IPS DF 4.7 (cell line): ENCODE measurements around the gene PNLIPRP2.

Source experiments
- DNase-seq: peaks from one replicate; pipeline ENCODE4 v3.0.0-alpha.2; 2013; ENCODE audit warnings: low spot score; ENCODE audit errors: extremely low read depth

The PNLIPRP2 gene

DNA sequence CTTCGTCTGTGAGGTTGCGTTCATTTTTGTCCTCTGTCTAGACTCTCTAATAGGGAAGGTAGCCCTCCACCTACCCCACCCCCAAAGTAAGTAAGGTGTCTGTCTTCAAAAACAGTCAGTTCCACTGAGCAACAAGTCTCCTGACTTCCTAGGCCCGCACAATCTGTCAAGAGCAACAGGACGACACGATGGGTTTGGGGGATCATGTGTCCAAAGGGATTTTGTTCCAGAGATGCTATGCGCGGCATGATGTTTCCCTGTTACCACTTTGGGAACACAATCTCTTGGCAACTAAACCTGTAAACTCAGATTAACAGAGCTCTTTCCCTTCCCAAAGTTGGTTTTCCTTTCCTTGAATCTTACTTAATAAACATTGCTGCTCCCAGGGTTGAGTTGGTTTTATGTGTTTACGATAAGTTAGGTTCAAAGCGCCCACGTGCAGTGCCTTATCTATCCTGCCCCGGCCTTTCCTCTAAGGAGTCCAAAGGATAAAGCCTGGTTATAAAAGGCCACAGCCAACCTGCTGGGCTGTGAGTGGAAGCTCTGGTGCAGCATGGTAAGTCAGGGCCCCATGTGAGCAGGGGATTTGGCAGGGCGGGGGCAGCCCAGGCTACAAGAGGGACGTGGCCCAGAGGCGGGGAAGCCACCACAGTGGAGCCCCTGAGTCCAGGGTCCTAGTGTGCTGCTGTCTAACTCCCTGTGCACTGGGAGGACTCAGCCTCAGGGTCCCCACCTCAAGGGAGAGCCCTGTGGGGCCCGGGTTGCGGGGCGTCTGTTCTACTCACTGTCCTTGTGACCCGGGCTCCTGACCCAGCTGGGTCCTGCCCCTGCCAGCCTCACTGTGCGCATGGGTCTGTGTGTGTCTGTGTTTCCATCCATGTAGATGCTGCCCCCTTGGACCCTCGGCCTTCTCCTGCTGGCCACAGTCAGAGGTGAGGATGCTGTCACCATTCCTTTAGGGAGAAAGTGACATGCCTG lies at the start of gene PNLIPRP2:
PNLIPRP2 (plus strand) TSS at position 531 of the 978 bp plus-strand sequence.
- DNase-seq, result no peak

DNA sequence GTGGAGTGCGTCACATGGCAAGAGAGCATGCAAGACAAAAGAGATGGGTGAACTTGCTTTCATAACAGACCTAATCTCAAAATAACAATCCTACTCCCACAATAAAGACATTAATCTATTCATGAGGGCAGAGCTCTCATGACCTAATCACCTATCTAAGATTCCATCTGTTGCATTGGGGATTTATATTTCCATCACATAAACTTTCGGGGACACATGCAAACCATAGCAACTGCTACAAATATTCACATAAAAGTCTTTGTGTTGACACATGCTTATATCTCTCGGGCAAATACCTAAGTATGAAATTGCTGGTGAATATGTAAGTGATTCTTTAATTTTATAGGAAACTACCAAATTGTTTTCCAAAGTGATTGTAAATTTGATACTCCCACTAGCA lies 46.0 kb upstream of the PNLIPRP2 start:
- DNase-seq, result no peak

DNA sequence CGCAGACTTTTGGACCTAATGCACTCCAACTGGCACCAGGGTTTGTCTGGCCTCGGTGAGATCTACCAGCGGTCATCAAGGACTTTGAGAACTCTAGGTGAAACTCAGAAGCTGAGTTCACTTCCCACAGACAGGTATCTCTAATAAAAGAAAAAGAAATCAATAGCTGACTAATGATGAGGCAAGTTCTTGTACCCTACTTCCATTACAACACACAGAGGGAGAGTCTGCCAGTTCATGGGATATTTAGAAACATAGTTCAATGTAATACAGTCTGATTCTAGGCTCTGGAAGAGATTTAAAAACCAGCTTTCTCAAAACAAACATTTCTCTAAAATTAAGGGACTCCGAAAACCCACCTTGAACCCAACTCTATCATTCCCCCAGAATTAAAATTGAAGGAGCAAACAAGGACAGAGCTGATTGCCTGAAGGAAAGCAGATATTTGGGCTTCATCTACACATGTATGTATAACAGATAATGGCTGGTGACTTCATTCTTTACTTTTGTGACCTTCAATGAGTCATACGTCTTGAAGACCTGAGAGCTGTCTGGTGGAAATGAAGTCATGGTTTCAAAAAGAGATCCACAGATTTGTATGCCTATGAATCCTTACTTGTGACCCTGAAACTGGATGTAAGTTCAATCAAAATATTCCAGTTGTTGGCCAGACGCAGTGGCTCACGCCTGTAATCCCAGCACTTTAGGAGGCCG lies 32.7 kb upstream of the PNLIPRP2 start:
- no peak for DNase-seq

DNA sequence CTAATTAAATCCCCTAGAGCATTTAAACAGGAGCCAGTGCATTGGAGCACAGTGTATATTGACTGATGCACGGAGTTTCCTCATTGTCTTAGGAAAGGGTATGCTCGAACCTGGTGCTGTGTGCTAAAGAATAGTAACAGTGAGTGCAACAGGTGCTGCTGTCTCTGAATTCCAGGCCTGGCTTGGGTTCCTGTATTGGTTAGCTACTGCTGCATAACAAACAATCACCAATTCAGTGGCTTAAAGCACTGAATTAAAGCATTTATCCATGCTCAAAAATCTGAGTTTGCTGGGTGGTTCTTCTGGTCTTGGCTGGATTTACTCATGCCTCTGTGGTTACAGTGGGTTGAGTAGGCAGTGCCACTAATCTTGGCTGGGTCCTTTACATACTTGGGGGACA lies 31.8 kb upstream of the PNLIPRP2 start:
- DNase-seq, result no peak

DNA sequence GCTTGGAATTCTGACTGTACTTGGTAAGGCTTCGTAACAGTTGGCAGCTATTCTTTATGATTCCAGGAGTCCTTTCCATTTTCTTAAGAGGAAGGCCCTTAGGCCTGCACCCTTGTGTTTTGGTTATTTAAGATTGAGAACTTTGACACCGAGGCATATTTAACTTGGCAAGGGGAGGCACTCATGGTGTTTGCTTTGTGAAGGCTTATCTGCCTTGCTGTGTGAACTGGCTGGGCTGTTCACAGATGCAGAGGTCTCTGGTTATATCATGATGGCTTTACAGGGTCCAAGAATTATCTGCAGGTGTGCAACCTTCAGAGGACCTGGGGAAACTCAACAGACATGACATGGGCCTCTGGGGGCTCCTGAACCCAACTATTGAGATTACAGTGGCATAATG lies 30.8 kb upstream of the PNLIPRP2 start:
- no peak for DNase-seq

DNA sequence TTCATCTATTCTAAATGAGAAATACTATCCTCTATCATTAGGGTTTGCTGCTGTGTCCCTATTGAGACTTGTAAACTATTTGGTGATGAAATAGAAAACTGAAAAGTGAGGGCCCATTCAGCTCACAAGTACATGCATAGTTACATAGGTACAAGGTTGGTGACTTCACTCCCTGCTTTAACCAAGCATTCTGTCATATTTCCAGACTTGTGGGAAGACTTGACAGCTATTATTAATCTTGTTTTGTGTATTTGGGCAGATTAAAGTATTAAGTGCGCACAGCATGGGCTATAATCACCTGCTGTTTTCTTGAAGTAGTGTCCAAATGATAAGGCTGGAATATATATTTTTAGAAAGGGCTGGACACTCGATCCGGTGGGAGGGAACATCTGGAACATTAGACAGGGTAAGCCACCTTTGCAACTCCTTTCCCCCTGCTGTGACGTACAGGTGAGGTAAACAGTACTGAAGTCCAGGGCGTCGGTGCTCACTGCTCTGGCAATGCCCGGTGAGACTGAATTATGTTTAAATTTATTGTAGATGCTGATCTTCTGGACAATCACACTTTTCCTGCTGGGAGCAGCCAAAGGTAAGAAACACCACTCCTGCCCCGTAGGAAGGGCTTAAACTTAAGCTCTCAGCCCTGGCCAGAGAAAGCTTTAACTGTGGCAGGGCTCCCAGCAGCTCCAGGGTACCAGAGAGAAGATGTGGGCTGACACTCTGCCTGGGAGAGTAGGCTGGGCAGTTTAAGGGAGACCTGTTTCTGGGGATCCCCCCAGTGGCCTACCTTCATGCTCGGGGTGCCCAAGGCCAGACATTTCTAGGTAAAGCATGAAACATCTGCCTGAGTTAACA lies 29.9 kb upstream of the PNLIPRP2 start, which contains the start of gene PNLIPRP1:
PNLIPRP1 (plus strand) TSS at position 370 of the 855 bp plus-strand sequence; CDS start at position 541, 171 bp downstream.
- no peak for DNase-seq

DNA sequence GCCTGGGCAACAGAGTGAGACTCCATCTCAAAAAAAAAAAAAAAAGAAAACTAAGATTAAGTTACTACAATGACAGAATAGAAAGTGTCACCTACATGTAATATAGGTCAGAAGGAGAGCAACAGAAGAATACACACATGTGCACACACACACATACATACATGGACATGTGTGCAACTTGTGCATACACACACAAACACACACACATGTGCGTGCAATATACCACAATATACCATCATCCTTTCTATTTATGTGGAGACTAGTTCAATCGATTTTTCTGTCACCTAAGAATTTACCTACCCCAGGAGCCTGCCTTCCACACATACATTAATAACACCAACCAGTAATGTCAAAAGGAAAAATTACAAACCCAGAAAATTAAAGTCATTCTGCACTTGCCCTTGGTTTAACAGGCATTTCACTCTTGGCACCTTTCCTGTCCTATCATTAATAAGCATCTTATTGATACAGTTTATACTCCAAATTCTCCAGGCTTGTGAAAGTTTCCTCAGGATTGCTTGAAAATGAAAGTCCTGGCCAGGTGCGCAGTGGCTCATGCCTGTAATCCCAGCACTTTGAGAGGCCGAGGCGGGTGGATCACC lies 27.5 kb upstream of the PNLIPRP2 start:
- no peak for DNase-seq

DNA sequence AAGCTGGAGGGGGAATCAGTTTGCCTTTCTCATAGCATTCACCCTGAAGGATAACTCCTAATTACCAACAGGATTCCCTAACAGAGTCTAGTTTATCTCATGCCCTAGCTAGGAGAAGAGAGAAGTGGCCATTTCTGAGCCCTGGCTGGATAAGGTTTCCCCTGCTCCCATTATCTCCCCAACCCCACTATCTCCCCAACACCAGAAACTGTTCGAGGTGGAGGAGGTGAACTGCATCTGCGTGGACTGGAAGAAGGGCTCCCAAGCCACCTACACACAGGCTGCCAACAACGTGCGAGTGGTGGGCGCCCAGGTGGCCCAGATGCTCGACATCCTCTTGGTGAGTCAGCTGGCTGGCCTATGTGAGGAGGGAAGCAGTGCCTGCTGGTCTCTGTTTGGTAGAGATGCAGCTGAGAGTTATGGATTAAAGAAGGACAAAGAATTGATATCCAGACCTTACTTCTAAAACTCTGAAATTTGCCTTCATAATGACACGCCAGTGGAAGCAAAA lies 26.2 kb upstream of the PNLIPRP2 start:
- DNase-seq, result no peak

DNA sequence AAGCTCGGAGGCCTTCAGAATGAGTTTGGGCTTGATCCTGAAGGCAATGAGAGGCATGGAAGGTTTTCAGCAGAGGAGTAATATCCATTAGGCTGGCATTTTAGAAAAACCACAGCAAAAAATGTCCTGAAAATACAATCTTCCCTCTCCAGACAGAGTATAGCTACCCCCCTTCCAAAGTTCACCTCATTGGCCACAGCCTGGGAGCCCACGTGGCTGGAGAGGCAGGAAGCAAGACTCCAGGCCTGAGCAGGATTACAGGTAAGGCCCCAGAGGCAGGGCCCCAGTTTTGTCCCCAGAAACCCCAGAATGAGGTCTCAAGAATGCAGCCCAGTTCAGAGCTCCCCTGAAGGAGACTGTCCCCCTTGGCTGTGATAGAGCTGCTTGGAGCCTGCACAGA lies 24.7 kb upstream of the PNLIPRP2 start:
- DNase-seq, result no peak

DNA sequence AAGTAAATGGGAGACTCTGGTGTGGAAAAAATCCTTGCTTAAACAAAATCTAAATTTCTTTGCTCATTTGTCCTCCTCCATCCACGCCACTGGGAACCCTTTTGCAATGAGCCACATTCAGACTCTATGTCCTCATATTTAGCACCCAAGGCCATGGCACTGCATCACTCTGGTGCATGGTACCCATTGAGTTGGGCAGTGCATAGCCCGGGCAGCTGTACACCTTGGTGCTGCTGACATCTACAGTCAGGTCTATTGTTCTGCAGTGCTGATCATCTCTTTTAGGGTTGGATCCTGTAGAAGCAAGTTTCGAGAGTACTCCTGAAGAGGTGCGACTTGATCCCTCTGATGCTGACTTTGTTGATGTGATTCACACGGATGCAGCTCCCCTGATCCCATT lies 23.2 kb upstream of the PNLIPRP2 start:
- DNase-seq, result no peak

DNA sequence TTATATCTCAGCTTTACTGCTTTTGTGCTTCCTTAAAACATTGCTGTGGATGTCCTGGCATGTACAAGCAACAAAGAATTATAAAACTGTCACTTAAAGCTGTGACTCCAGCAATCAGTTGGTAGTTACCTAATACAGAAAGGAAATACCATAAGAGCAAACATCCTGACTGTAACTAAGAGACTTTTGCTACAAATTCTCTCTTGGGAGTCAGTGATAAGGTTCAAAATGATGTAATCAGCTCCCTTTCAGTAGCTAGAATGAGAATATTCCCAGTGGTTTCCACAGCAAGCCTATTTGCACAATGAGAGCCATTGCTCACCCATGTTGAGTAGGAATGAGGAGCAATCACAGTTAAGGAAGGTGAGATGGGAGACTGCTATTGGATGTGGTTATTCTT lies 22.4 kb upstream of the PNLIPRP2 start:
- no peak for DNase-seq

DNA sequence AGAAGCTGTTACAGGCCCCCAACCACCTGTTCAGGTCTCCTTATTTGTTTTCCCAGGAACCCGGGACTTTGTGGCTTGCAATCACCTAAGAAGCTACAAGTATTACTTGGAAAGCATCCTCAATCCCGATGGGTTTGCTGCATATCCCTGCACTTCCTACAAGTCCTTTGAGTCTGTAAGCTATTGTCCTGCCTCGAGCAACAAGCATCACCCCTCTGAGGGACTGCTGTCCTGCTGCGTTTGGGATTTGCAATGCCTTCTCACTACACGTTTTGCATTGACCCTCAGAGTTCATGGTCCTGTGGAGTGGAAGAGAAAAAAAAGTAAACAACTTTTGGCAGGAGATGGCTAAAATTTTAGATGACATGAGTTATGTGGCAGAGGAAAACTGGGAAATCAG lies 20.8 kb upstream of the PNLIPRP2 start:
- DNase-seq, result no peak

DNA sequence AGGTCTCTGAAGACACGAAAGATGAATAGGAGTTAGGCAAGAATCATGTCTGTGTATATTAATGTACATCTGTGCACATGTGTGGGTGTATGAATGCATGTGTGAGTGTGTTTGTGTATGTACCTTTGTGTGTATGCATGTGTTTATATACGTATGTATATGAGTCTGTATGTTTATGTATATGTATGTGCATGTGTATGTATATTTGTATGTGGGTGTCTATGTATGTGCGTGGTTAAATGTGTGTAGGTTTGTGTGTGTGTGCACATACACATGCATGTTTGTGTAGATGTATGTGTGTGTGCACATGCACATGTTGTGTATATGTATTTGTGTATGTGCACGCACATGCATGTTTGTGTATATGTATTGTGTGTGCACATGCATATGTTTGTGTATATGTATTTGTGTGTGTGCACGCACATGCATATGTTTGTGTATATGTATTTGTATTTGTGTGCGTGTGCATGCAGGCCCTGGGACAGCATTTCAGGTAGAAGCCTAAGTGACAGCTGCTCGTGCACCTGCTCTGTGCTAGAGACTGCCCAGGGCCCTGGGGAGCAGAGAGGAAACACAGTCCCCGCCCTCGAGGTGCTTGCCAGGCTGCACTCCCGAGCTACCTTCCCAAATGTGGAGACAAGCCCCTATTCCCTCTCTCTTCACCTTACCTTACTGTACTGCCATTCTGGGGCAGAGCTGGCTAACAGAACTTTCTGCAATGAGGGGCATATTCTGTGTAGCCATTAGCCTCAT lies 17.9 kb upstream of the PNLIPRP2 start:
- no peak for DNase-seq

DNA sequence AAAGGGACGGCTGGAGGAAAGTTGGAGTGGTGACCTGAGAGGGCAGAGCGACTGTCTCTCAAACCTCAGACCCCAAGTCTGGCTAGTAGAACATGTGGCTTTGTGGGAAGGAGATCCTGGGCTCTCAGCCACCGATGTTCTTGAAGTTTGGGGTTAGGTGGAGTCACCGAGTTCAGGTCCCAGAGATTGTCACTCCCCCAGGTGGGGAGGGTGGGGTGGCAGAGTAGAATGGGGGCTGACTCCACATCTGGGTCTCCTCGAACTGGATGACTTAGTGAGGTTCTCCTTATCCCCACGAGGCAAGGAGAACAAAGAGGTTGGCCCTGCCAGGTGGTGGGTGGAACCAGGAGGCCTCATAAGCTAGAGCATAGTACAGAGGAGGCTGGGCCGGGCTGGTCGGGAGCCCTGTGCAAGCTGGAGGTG lies 14.7 kb upstream of the PNLIPRP2 start:
- no peak for DNase-seq

DNA sequence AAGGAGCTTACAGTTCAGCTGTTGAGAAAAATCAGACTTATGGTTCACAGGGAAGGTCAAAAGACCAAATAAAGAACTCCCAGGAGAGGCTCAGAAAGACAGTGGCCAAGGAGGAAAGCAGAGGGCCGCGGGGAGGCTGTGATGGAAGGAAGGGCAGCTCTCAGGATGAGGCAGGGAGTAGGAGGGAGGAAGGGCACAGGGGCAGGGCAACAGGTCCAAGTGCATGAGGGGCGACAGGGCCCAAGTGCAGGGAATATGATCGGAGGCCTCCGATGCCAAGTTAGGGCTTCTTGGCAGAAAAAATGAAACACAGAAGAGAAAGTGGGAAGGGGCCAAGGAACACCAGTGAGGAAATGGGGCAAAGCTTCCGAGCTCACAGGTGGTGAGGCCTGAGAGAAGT lies 13.4 kb upstream of the PNLIPRP2 start:
- no peak for DNase-seq

DNA sequence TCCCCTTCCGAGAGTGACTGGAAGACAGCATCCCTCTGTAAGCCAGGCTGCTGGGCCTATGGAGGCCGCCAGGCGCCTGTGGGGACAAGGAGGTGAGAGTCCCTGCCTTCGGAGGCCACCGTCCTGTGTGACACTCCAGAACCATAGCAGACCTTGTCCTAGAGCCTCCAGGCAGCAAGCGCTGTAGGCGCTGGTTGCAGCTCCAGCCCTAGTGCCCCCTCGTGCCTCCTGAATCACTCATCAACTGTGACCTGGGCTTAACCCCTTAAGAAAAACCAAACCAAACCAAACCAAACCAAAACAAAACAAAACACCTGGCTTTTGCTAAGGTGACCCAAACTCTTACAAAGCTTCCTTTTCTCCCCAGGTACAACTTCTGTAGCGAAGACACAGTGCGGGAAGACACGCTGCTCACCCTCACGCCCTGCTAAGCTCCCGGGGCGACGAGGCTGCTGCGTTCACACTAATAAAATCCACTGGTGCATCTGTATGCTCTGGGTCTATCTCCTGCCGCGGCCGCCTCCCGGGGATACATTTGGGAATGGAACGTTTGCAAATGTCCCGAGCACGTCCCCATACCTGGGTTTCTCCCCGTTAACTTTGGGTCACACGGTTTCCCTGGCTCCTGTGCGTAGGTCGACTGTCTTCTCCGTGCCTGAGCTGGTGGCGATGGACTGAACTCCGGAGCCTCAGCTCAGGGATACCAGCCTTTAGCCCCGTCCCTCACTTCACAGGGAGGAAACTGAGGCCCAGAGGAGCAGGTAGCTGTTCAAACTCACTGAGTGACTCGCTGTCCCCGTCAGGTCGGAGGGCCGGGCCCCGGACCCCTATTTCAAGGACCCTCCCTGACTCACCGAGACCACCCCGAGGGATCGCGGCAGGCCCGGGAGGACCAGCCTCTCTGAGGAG lies 11.8 kb upstream of the PNLIPRP2 start:
- DNase-seq, result no peak

DNA sequence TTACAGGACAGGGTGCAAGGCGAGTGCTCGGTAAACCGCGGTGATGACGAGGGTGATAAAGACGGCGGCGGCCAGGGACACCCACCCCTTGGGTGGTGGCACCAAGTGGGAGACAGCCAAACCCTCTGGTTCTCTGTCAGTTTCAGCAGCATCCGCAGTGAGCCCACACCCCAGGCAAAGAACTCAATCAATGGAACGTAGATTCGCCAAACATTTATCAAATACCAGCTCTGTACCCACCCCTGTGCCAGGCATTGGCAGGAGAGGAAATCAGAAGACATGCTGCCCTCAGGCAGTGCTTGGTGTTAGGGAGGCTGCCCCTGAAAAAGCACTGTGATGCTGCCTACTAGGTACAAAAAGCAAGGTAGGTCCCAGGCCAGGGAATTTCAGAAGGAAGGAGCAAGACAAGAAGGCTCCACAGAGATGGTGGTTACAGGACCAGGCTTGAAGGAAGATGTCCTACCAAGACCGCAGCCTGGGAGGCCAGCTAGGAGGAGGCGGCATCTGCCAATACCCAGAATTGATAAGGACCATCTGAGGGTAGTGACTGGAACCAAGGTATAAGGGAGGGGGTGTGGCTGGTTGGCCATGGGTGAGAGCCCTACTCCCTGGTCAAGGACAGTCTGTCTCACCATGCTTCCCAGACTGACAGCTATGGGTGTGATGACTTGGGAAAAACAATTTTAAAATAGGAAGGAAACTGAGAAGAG lies 10.2 kb upstream of the PNLIPRP2 start:
- DNase-seq, result no peak

DNA sequence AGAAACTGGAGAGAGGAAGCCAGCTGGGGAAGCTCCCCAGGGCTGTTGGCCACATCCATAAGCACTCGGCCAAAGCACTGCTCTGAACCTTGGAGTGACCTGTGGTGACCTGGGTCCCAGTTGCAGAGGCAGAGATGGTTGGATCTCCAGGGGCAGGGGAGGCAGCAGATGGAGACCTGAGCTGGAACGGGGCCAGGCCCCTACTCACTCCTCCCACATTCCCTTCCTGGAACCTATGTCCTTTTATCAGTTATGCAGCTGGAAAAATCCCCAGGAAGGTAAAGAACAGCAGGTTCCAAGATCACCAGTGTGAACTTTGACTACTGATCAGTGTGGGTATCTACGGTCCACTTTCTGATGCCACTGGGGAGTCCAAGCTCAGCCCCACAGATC lies 9.6 kb upstream of the PNLIPRP2 start:
- no peak for DNase-seq
